Fibroblast of upper back skin (primary cell): ENCODE results near the gene CTDP1.

Experiments used
- DNase-seq: peaks from one replicate; pipeline ENCODE4 v3.0.0-alpha.2; 2013

CTDP1 gene

DNA sequence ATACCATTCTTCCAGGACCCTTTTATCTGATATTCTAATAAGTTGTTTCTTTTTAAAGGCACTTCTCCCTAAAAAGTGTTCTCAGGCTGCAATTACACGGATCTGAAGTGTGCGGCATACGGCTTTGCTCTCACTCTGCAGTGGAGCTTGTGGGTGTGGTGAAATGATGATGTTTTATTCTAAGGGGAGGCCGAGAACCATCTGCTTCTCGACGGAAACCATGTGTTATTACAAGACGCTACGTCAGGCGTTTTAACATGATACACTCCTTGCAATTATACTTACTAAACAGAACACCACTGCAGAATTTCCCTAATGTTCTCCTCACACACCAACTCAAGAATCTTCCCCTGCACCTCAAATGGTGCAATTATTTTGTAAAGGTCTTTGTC, 34.9 kb upstream of the CTDP1 start:
- peak; percentile 37 for DNase-seq

DNA sequence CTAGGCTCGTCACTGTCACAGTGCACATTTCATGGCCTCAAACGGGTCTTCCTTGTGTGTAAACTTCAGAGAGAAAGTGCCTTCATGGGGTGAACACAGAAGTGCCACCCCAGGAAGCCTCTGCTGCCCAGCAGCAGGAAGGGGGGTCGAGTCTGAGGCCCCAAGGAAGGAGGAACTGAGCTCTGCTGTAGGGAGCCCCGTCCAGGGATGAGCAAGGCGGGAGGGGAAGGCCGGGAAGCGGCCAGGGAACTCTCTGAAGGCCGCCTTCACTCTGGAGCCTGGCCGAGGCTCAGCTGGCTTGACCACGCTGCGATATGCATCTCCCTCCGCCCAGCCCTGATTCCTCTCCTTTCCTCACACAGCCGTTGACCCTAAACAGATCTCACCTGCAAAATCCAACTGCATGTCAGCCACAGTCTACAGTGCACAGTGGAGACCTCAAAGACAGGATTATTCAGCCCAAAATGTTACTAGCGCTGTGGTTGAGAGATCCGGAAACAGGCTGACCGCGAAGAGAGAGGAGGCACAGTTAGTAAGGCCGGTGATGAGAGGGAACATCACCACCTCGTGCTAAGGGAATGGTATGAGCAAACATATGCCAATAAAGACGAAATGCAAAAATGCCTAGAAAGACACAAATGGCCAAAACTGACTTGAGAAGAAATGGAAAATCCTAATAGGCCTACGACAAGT, 34.2 kb upstream of the CTDP1 start:
- DNase-seq = no peak

DNA sequence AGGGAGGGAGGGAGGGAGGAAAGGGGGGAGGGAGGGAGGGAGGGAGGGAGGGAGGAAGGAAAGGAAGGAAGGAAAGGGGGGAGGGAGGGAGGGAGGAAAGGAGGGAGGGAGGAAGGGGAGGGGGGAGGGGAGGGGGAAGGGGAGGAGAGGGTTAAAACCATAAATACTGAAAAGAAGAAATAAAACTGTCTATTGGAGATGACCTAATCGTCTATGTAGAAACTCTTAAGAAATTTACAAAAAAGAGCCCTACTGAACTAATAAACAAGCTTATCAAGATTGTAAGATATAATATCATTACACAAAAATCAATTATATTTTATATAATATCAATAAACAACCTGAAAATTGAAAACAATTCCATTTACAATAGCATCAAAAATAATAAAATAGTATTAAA, 32.3 kb upstream of the CTDP1 start:
- DNase-seq = no peak

DNA sequence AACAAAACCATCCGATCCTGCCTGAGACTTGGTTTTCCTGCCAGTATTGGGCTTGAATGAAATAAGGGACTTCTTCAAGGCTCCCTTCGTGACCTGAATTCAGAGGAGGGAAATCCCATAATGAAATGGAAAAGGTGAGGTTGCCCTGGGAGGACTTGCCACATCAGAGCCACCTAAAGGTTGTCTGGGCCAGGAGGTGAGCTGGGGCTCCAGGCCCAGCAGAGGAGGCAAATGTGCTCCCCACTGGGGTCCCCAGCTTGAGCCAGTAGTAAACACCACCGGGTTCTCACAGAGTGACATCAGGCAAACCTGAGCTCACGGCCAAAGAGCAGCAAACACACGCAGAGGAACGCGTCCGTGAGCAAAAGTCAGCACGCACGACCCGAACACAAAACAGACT, 28.6 kb upstream of the CTDP1 start:
- no peak for DNase-seq

DNA sequence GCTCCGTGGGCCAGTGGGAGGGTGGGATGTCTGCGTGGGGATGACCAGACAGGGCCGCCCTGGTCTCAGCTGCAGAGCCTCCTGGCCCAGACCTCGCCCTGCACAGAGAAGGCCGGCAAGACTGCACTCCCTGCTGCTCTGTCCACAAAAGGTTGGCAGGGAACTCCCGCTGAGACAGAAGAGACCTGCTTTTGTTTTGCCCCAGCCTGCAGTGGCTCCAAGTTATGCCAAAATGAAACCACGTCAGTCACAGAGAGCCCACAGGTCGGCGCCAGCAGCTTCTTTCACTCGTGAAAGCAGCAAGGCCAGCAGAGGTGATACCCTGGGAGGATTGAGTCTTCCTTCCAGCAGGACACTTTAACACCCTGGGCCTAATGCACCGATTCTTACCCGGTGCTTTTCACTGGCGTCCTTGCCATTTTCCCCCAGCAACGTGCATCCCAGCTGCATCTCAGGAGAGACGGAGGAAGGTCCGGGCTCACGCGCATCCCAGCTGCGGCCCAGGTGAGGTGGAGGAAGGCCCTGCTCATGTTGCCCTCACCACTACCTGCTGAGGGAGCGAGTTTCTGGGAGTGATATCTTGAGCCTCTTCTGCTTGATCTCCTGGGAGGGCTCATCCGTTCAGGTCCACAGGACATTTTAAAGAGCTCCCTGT, 22.1 kb upstream of the CTDP1 start:
- DNase-seq = no peak

DNA sequence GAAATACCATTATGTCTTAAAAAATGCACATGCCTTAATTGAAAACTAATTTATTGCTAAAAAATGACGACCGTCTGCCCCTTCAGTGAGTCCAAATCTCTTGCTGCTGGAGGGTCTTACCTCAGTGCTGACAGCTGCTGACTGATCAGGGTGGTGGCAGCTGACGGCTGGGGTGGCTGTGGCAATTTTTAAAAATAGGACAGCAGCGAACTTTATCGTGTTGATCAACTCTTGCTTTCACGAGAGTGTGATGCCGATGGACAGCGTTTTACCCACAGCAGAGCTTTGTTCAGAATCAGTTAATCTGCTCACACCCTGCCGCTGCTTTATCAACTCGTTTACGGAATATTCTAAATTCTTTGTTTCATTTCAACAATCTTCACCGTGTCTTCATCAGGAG, 21.2 kb upstream of the CTDP1 start:
- DNase-seq = no peak

DNA sequence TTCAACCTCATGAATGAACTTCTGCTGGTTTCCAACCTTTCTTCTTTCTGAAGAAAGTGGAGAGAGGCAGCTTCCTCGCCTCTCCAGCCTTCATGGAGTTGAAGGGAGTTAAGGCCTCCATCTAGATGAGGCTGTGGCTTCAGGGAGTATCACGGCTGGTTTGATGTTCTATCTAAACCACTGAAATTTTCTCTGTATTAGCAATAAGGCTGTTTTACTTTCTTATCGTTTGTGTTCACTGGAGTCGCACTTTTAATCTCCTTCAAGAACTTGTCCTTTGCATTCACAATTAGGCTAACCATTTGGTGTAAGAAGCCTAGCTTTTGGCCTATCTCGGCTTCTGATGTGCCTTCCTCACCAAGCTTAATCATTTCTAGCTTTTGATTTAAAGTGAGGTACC, 19.9 kb upstream of the CTDP1 start:
- no peak for DNase-seq

DNA sequence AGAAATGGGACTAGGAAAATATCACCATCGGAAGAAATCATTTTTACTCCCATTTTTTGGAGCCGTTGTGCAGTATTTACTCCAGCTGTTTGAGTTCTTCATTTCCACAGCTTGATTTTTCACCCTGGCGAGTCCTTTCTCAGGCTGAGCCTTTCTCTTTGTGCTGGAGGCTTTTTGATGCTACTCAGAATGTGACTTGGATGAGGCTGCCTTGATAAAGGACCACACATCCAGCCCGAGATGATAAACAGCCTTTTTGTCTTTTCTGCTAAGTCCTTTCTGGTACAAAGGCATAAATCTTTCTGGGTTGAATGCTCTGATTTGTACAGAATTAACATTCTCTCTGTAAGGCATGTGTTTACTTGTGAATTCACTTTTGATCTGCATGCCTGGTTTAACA, 17.6 kb upstream of the CTDP1 start:
- no peak for DNase-seq

DNA sequence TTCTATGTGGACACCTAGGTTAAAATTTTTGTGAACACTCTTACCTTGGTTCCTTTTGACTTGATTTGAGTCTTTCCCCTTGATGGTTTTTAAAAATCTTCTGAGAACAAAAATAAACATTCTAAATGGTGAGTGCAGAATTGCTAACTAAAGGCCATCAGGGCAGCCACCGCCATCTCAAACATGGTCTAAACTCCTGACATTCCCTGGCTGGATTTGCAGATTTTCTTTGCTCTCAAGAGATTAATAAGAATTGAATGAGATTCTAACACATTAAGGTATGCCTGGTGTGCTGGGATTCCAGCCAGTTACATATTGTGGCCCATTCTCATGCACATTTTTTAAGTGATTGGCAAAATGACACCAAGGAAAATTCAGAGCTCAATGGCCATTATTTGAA, 17.2 kb upstream of the CTDP1 start:
- DNase-seq = no peak

DNA sequence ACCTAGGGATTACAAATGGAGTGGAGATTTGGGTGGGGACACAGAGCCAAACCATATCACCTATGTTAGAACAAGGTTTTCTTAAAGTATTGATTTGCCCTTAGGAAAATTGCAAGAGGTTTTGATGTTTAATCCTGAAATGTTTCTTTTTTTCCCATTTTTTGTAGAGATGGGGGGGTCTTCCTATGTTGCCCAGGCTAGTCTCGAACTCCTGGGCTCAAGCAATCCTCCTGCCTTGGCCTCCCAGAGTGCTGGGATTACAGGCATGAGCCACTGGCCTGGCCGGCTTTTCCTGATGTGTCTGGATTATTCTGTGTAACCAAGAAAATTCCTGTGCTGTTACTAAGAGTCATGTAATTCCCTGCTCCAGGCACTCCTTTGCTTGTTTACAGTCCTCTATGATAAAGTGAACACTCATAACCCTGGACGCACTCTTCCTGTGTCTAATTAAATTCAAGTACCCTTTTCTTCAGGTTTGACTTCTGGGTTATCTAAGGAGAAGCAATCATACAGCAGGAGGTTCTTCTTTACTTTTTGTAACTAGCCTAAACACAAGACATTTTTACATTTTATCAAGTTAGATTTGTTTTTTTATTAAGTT, 15.0 kb upstream of the CTDP1 start:
- peak; percentile 10 for DNase-seq

DNA sequence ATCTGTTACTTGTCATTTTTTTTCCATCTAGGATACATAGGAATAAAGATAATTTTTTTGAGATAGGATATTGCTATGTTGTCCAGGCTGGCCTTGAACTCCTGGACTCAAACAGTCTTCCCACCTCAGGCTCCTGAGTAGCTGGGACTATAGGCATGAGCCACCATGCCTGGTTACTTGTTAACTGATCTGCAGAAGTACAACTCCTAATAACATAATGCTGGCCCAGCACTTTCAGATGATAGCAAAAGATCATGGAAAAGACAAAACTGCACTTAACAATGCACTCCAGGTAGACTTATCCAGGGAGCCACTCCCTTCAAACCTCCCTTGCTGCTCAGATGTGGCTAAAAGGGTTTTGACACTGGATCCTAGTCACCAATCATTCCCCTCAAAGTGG, 11.4 kb upstream of the CTDP1 start:
- no peak for DNase-seq

DNA sequence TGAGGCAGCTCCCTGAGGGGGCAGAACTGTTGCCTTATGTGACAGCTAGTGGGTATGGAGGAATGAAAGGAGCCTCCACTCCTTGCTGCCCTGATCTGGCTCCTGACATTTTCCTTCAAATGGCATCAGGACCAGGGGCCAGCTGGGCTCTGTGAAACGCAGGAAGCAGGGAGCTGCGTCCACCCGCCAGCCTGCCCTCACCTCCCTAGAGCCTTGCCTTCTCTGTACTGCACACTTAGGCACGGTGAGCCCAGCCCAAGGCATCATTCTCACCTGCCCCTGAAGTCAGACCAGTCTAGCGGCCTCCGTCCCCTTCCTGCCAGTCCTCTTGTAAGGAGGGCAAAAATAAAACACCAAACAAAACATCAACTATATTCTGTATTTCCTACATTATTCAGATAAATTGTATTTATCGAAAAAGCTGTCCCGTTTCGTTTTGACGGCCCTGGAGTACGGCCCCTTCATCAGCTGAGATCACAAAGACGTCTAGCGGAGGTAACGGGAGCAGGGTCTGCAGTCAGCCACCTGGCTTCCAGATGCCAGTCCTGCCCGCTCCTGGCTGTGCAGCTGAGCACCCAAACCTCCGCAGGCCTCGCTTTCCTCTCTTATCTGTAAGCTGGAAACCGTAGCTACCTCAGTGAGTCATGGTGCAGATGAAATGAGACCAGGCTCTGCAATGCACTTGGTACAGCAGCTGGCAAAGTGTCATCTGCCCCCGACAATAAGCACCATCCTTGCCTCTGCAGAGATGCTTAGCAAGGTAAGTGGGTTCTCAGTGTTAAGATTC, 6.9 kb upstream of the CTDP1 start:
- peak; percentile 7 for DNase-seq

DNA sequence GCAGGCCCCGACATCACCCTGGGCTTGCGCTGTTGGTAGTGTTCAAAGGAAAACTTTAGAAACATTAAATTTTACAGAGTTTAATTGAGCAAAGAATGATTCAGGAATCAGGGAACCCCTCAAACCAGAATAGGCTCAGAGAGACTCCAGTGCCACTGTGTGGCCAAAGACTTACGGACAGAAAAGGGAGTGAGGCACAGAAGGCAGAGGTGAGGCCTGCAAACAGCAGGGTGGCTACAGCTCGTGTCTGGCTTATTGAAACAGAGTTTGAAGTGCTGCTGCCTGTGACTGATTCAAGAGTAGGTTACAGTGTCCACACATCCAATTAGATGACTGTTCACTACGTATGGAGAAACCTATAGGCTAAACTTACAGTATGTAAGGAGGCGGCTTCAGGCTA, 2.4 kb upstream of the CTDP1 start:
- no peak for DNase-seq

DNA sequence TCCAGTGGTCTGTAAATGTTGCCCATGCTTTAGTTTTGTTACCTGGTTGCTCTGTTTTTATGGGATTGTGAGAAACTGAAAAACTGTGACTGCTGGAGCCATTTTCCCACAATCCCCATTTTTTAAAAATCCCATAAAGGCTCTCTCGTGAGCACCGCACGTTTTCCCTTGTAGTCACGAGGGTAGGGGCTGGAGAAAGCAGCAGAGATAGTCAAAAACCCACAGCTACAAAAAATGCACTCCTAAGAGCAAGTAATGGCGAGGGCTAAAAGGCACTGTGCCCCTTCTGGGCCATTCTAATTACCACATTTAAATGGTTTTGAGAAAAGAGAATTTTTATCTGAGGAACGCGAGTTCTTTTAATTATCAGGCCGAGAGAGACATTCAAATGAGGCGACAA, 1.8 kb upstream of the CTDP1 start:
- DNase-seq = no peak

DNA sequence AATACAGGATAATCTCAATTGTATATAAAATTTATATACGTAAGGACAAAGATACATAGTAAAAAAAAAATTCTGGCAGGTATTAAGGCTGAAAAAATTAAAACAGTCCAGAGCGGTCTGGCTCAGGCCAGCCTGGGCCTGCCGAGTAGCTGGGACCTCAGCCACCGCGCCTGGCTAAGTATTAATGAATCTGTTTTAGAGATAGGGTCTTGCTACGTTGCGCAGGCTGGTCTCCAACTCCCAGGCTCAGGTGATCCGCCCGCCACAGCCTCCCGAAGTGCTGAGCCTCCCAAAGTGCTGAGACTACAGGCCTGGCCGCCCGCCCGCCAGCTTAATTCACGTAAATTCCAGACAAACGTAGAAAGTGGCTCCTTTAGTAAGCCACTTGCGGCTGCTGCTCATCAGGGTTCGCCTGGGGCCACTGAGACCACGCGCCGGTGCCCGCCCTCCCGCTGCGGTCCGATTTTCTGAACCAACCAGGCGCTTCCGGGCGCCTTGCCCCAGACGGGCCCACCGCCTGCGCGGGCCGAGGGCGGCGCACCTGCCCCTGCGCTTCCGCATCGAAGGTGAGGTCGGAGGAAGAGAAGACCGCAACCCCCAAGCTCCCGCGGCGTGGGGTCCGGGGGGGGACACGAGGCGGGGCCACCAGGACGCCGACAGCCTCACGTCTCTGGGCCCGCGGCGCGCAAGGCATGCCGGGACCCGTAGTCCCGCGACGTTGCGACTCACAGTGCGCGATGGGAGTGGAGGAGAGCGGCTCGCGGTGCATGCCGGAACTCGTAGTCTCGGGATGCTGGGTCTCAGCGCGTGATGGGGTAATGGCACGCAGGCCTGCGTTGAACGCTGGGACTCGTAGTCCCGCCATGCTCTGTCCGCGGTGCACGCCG, 695 bp upstream of the CTDP1 start:
- peak; percentile 99 for DNase-seq

DNA sequence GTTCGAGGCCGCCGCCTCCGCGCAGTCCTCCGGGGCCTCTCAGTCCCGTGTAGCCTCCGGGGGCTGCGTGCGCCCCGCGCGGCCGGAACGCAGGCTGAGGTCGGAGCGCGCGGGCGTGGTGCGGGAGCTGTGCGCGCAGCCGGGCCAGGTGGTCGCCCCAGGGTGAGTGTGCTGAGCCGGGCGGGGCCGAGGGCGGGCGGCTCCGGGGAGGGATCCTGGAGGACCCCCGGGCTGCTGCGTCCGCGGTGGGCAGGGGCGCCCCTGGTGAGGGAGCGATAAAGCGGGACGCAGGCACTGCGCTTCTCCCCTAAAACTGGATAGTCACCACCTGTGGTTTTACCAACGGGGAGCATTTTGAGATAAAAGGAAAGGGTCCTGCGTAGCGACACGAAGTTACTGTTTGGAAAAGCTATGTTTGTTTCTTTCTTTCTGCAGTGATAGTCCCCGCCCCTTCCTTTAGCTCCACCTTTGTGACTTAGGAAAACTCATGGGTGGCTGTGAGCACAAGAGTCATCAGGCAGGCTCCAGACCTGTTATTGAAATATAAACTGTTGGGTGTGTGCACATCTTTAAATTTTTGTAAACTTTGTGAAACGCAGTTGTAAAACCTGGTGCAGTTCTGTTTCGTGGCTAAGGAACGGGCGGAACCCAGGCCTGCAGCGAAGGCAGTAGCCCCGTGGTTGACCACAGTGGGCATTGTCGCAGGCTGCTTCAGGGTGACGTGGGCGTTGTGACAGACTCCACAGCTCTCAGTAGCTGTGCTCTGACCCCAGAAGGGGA, 687 bp downstream of the CTDP1 start:
- peak; percentile 13 for DNase-seq

DNA sequence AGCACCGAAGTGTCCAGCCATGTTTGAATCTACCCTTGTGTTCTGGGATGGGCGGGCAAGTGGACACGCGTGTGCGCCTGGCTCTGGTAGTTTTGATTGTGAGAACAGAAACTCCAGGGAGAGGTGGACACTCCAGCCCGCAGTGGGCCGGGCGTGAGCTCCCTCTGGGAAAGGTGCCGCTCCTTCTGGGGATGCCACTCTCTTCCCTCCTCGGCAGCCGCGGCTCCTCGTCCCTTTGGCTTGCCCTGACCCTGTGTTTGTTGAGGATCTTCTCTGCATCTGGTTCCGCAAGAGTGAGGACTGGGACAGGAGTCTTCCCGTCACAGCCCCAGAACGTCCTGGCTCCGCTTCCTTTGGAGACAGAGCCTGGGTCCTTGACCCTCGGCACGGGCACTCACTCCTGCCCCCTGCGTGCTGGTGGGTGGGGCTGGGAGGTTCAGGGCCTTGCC, 1.3 kb downstream of the CTDP1 start:
- no peak for DNase-seq

DNA sequence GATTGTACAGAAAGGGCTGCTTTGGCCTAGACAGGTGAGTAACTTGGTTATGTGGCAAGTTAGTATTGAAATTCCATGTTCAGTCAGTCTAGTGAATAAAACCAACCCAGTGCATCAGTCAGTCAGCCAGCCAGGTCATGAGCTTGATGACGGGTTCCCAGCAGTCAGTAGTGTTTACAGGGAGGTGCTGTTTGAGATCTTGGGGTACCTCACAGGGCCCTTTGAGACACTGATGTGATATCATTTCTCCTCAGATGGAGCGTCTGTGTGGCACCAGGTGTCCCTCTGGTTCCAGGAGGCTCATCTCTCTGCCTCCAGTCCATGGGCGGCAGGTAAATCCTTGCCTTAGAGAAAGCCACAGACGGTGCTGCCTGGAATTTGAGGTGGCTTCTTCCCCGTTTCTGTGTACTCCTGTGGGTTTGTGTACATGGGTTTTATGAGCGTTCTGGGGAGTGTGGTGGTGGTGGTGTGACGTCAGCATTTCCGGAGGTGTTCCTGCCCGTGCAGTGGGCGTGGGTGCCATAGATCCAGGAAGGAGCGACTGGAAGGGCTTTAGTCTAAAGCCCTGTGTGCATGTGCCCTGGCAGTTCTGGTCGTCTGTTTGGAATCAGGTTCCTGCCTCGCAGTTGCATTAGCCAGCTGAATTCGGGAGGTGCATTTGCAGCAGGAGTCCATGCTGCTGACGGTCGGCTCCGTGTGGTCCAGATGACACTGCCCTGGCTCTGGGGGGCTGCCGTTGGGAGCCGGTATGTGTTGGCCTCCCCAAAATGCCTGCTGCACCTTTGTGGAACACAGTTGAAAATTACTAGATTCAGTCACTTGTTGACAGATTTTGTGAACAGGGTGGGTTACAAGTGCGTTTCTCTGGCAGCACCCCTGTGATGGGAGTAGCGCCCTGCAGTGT, 2.1 kb downstream of the CTDP1 start:
- DNase-seq = no peak

DNA sequence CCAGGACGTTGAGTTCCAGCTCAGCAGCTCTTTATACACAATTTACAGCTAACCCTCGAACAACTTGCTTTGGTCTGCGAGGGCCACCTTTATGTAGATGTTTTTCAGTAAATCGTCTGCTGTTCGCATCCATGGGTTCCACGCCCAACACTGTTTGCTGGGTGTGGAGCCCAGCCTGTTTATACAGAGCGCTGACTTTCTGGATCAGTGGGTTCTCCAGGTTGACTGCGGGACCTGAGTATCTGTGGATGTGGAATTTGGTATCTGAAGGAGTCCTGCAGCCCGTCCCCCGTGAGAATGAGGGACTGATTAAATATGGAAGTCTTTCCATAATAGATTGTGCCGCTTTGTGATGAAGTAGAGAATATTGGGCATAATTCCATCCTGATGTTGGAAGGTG, 2.9 kb downstream of the CTDP1 start:
- no peak for DNase-seq

DNA sequence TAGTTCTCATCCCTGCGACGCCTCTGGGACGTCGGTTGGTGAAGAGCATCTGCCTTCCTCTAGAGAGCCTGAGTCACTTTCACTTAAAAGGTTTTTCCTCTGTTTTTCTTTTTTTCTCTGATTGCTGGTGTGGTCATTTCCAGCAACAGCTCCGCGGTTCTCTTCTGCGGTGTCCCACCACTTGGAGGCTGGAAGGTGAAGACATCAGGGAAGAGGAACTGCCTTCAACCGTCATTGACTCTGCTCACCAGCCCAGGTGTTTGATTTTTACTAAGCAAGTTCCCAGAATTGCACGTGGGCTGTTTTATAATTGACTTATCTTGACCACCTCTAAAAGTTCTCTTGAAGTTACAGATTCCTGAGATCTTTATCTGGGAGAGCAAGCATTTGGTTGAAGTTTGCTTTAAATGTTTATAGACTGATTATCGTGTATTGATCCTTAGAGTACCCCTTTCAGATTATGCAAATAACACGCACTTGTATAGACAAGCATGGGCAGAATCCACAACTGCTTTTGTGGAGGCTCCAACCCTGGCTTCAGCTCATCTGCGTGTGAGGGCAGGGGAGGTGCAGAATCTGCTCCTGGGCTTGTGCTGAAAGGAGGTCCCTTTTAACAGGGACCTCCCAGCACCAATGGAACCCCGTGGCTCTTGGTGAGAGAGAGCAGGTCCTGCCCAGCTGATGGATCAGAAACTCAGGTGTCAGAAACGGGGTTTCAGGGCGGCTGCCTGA, 3.5 kb downstream of the CTDP1 start:
- no peak for DNase-seq
